Measurements from ENCODE around the gene NRCAM.
A peak's percentile ranks its signal among the peaks of the same experiment; 100 is the strongest.

NRCAM gene

DNA sequence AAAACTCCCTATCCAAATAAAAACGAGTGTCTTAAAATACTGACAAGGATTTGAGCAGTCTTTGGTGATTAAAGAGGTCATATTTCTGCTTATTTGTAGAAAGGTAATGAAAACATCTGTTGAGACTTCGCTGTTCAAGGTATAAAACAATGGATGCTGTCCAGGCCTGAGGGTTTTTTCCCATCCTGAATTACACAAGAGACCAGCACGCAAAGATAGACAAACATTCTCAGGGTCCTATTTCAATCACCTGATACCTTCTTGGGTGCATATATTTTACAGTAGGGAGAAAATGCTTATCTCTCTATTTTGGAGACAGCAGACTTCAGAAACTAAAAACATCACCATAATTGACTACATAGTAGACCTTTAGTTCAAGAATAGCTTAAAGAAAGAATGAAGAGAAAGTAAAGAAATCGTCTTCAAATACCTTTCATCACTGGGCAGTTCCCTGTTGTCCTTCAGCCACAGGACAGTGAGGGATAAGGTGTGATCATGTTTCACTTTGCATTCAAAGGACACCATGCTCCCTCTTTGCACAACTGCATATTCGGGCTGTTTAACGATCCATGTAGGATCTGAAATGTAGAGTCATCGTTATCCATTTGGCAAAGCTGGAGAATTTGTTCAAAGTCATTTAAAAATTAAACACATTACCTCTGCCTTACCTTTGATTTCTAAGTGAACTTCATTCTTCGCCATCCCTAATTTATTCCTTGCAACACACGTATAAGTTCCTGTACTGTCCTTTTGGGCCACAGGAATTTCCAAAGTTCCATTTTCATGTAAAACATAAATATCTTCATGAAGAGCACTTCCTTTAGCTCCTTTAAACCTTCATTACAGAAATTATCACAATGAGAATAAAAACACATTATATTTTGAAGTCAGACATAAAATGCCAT, 262.4 kb downstream of the NRCAM start:
- no peak for DNase-seq

DNA sequence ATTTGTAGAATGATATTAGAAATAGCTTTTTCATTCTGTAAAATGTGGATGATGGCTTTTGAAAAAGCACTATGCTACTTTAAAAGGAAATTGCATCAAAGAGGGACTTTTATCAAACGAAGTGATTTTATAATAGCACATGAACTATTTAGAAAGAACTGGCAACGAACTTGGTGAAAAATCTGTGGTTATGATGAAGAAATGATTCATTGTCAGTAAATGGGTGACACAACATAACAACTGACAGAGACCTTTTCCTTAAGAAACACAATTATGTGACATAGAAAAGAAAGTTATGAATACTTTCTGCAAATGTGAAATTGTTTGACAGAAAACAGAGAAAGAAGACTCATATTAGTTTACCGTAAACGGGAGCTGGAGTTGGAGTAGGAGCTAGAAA, 265.3 kb downstream of the NRCAM start:
- DNase-seq = no peak

DNA sequence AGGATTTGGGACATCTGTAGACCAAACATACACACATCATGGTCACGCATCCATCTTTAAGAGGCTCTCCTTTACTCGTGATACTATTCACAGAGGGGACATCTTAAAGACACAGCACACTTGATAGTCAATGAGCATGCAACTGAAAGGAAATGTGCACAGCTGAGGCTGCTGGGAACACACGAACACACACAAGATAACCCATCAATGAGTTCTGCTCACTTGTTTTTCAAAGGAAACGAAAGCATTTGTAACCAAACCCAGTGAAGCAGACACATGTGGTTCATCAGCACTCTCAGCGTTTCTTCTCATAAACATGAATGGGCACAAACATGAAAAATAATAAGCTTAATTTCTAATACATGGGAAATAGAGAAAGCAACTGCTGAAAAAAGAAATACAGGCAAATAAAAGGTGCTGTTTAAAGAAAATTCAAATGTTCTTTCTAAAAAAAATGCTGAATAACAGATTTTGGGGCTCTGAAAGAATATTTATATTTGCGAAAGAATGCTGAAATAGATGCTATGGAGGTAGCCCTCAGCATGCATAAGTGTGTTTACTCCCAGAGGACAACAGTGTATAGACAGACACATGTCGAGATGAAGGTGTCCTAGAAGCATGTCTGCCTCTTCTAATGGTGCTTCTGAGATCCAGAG, 266.4 kb downstream of the NRCAM start:
- DNase-seq = no peak

DNA sequence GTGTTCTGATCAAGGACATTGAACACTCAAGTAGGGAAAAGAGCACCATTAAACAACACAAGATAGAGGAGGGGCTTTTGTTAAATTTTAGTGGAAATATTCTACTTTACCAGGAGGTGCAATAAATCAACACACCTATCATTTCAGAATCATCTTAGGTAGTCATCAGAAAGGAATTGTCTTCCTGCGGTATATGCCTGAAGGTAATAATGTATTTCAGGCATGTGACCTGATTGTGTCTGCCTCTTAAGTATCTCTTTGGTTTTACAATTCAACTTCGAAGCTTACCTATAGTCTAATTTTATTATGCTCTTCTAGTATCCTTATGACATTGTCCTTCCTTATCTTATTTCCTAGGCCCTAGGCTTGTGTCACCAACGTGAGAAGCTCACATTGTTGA, 267.5 kb downstream of the NRCAM start:
- no peak for DNase-seq

DNA sequence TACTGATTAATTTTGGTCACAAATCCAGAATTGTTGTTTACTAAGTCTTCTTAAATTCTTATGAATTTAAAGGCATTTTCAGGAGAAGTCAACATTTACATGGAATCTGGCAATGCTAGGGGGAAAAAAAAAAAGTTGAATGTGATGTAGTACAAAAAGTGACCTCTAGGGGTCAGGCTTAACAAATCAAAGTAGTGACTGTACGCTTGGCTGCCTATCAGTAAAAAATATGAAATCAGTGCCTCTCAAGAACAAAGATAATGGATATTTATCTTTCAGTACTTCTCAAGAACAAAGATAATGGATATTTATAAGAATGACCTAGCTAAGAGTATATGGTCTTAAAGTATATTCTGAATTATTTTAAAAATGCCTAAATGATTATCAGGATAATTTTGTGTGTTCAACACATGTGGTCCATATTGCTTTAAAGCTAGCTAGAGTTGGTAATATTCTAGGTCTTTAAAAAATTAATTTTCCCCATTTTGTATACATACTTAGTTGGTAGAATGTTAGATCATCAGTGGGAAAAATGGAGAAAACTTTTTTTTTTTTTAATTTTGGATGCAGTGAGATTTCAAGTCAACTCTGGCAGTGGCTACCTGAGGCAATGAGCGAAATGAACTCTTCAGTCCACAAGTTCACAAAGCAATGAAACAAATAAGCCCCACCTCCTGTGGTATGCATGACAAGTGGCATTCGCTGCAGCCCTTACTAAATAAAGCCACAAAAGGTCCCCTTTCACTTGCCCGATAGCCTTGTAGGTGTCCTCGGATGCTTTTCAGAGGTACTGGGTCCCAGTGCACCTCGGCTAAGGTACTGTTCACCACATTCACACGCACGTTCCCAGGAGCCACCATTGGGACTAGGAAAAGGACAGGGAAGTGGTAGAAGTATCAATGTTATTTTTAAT, 274.9 kb downstream of the NRCAM start:
- DNase-seq = no peak

DNA sequence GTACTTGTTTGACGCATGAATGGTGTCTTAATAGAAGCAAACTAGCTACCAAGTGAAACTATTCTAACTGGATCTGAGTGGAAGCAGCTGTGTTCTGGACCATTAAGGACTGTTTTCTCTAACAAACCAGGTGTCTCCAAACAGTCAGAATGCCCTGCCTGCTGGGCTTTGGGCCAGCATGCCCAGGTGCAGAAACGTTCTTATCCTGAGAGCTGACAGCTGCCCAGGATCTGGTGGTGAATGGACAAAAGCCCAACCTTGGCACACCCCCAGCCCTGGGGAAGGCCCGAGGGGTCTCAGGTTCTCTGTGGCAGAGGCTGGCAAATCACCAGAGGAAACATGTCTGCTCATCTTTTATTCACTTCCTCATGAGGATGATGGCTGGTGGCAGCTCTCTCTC, 277.8 kb downstream of the NRCAM start:
- no peak for DNase-seq

DNA sequence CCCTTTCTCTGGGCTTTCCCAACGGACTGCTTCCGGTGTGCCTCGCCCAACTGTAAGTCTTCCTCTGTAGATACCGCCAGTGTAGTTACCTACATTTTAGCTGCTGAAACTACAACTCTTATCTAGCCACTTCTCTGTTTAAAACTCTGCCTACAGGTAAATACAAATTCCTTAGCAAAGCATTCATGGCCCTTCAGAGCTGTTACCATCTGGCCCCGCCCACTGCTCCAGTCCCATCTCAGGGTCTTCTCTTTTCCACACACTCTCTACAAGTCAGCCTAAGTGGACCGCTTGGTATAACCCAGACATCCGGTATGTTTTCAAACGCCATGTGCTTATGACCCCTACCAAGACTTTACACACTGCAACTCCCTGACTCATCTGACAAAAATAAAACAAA, 285.1 kb downstream of the NRCAM start:
- no peak for DNase-seq

DNA sequence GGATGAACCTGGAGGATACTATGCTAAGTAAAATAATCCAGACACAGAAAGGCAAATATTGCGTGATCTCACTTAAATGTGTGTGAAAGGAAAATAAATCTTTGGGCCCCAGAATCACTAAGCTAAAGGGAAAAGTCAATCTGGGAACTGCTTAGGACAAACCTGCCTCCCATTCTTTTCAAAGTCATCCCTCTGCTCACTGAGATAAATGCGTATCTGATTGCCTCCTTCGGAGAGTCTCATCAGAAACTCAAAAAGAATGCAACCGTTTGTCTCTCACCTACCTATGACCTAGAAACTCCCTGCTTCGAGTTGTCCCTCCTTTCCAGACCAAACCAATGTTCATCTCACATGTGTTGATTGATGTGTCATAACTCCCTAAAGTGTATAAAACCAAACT, 286.0 kb downstream of the NRCAM start:
- DNase-seq = no peak

DNA sequence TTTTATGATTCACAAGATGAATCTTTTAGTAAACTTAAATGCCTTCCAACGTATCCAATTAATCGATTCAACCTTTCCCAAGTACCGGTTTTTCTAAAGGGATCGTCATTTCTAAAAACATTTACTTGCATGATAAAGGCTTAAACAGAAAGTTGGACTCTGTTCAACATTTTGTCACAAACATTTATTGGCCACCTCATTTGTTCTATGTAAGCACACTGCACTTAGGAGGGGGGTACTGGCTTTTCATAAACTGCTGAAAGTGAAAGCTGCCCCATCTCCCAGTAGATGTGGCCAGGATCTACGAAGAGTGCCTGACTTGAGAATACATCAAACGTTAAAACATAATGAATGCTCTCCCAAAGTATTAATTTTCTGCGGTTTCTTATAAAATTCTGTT, 288.8 kb downstream of the NRCAM start:
- DNase-seq = no peak

DNA sequence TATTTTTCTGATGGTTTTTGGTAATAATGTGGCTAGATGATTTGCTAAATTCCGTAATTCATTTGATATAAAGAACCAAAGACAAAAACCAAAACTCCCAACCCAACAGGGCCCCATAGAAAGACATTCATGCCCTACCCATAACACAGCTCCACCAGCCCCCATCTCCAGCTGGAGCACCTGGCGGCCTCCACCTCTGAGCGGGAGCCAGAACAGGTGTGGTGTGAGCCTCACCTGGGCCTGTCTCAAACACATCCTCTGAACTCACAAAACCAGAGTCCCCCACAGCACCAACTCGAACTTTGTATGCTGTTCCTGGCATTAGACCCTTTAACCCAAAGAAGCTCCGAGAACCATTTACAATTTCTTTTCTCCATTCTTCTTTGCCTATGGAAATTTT, 289.5 kb downstream of the NRCAM start:
- DNase-seq = no peak

DNA sequence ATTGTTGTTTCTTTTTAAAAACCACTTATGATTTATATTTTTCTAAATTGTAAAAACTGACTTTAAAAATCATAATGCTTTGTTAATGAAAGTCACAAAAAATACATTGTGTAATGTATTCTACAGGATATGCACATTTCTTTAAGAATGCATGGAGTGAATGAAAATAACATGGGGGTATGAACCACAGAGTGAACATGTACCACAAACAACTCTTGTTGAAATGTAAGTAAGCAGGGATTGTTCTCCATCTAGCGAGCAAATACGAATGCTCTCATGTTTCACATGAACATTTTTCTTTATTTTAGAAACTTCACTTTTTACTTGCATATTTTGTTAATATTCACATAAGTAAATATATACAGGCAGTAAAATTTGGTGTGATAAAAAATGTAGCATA, 290.5 kb downstream of the NRCAM start:
- no peak for DNase-seq

DNA sequence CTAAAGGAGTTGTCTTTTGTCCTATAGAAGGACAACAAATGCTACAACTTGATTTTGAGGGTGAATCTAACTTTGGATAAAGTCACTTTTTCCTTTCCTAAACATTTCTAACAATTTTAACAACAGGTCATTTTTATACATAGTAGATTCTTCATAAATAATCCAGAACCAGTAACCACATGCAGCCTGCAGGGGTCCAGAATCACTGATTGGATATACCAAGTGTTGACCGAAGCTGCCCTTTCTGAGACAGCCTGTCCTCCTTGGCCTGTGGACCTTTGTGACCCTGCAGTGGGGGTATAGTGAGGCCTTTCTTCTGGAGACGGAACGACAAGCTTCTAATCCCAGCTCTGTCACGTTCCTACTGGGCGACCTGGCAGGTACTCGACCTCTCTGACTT, 291.3 kb downstream of the NRCAM start:
- DNase-seq = no peak

DNA sequence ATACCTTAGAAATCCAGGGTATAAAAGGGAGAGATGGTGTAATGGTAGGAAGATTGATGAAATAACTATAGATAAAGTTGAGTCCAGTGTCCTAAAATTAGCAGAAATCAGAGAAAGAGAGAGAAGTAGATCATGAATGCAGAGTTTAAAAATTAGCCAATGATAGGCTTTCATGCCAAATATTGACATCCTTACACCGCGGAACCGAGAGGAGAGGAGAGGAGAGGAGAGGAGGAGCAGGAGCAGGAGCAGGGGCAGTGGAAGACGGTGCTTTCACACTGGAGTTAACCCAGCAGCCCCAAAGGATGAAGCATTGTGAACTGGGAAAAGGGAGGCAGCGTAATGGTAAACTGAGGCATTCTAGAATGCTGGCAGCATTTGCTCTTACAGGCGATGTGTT, 291.9 kb downstream of the NRCAM start:
- DNase-seq = no peak

DNA sequence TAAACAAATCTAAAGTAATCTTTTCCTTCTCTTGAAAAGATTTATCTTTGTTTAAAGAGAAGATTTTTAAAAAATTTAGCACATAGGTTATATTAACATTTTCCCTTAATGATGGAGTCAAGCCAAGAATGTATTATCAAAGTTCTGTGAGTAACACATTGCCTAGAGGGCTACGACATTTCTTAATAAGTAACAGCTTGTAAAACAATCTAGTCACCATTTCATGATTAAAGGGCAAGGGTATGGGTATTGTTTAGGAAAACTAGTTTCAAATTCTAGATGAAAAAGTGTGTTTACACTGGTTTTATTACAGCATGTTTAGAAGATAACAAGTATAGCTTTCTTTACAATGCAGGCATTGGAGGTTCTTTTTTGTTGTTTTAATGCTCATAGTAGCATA, 297.5 kb downstream of the NRCAM start:
- no peak for DNase-seq

DNA sequence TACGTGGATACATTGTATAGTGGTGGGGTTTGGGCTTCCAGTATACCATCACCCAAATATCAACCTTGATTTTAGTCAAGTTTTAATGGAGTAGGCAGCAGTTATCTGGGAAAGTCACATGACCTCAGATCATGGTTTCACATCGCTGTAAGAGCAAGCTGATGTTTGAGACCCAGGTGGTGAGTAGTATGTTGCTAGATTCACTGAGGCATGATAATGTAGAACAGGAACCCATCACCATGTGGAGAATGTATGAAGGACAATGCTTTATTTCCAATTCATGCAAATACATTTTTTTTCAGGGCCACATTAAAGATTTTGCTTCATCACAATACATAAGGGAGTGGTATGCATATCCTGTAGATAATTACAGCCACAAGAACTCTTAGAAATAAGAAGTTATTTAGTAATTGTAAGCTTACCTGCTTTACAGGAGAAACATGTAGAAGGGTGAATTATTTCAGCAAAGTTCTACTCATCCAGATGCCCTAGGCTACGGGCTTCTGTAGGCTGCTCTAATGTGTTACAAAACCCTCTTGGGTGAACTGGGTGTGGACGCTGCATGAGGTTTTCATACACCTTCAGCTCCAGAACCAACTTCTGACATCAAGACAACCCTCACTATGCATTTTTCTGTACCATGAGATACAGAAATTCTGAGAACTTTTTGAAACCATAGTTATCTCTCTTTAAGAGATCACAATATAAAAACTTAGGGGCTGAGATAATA, 298.5 kb downstream of the NRCAM start:
- no peak for DNase-seq

DNA sequence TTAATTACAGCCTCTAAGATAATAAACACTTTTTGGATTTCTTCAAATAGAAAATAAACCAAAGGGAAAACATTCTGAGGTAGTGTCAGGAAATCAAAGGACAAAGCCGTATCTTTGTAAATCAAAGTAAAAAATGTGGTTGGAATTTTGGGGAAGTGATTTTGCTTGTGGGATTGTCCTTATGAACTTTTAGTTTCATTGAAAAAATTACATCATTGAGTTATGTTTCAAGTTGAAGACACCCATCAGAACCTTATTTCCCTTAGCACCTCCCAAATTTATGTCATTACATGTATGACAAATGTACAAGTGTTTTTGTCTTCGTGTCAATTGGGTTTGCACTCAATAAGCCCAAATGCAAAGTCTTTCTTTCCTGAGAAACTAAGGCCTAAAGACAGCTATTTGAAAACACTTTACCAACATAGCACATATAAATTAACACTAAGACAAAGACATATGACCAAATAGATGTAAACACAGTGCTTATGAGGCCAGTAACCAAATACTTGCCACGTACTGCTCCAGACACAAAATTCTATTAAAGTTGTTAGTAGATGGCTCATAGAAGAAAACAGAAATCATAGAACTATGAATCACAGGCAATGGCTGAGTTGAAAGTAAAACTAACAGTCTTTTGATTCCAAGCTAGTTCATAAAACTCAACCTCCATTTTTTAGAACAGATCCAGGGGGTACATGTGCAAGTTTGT, 299.2 kb downstream of the NRCAM start:
- no peak for DNase-seq

DNA sequence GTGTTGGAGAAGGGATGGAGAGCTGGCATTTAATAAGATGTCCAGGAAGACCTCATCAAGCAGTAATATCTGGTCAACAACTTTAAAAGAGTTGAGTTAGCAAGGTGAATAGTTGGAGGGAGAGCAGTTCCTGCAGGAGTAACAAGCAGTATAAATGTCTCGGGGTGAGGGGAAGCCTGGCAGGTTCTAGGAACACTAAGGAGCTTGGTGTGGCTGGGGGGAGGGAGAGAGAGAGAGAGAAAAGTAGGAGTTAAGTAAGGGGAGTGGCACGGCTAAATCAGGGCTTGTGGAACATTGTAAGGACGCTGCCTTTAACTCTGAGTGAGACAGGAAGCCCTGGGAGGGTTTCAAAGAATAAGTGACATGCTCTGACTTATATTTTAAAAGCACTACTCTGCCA, 304.0 kb downstream of the NRCAM start:
- DNase-seq = no peak

DNA sequence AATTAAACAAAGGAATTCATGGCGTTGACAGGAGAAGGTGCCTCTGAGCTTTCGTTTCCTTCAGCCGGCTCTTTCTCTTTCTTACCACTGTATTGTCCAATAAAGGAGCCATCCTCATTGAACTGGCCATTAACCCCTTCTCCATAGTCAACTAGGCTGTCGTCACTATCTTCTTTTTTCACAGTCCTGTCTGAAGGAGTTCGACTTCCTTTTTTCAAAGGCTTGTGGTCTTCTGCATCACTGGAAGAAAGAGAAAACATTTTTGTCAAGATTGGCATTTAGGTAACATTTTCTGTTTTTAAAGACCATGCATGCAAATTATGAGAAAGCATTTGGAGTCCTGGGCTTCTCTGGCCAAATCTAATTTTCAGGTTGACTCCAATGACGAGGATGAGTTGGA, 306.3 kb downstream of the NRCAM start:
- no peak for DNase-seq

DNA sequence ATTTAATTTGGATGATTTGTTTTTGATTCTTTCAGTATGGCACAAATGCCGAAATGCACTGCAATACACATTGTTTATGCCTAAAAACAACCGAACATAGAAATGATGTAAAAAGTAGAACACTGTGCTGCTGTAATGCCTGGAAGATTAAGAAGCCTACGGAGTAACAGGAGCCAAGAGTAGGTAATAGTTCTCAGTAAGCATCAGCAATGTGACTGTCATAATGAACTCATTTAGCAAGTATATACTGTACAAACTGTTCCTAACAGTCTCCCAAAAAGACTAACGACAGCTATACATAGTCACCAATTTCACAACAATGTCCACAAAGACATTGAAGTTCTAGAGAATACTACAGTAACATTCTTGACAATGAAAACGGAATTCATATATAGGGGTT, 307.1 kb downstream of the NRCAM start:
- no peak for DNase-seq

DNA sequence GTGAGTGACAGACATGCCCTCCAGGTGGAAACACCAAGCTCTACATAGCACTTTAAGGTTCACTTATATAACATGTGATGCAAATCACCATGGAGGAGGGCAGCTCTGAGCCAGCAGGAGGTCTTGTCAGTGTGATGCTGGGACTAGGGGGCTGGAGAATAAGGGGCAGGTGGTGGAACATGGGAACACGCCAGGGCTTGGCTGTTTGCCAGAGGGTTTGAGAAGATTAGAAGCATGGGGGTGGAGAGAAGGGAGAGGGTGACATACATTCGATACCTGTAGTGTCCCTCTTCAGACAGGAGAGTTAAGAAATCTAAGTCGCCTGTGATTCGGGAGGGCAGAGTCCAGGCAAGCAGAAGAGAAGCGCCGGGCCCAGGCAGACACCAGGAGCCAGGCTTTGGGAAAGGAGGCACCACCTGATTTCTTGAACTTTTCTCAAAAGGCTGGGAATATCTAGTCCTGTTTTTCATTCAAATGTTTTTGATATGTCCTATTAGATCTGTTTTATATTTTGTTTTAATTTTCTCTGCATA, 309.1 kb downstream of the NRCAM start:
- DNase-seq = no peak

DNA sequence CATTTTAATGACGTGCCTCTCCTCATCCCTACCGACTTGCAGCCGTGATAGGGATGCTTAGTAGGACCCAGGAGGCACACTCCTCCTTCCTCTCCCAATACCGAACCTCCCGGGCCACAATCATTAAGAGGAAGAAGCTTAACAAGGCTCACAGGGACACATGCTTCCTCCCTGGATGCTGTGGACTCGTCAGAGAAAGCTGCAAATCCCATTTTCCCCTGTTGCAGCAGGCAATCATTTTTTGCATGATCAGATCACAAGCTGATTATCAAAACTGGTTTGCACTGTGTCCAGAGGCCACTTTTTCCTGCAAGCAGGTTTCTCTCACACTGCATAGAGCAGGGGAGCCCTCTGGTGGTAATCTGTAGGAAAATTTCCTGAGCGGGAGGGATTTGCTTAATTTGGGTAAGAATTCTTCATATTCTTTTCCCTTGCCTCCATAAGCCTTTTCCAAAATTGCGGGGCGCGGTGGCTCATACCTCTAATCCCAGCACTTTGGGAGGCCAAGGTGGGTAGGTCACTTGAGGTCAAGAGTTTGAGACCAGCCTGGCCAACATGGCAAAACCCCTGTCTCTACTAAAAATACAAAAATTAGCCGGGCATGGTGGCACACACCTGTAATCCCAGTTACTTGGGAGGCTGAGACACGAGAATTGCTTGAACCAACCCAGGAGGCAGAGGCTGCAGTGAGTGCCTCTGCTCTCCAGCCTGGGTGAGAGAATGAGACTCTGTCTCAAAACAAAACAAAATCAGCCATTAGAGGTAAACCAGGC, 310.0 kb downstream of the NRCAM start:
- peak; percentile 46 to 59 for DNase-seq

Measured in activated CD4-positive, alpha-beta T cell treated with anti-CD3 and anti-CD28 coated beads, Interleukin-2, amount 50 U/mL, for 48 hours (primary cell).